Subcutaneous adipose tissue (tissue), 4 donors: ENCODE data around the gene FAM20B. TPM values are rescaled to one million over a fixed set of nuclear protein-coding genes. Genes with fewer than 3 reads are reported as not detected.

Experiments
- CTCF ChIP-seq: fragments of 450-650 bp; IDR thresholded peaks from one replicate; pipeline ENCODE4 v1.5.1; 2016; ENCODE audit warnings: low read depth, mild to moderate bottlenecking, control low read depth, antibody characterized with exemption, moderate library complexity
- total RNA-seq, 4 donors: library from RNA; depleted of rRNA; stranded (reverse); fragments of >200 nt; gene quantifications; one replicate each; pipeline ENCODE4 v1.1.0, GENCODE V29; 2016

The FAM20B gene
- total RNA-seq: 10 to 100 TPM; 20.6 to 44.2 (median 27.4) TPM

GRCh38 chr1:179025125-179025974 is at the start of gene FAM20B:
Gene FAM20B, plus strand, starts transcription at chr1:179025894. Its CDS starts 17,954 bp downstream, at chr1:179043848.
- TF ChIP-seq CTCF: no peak

- TF ChIP-seq CTCF: no peak
Observed at GRCh38 chr1:178976541-178976940, 49.2 kb upstream of the FAM20B start.

- TF ChIP-seq CTCF: no peak
Observed at GRCh38 chr1:178986204-178986603, 39.5 kb upstream of the FAM20B start.

GRCh38 chr1:178993559-178993958 is 32.1 kb upstream of the FAM20B start:
- TF ChIP-seq CTCF: no peak

GRCh38 chr1:178997428-178997827 is 28.3 kb upstream of the FAM20B start:
- TF ChIP-seq CTCF: no peak

- no peak for TF ChIP-seq CTCF
Observed at GRCh38 chr1:178998295-178998694, 27.4 kb upstream of the FAM20B start.

- TF ChIP-seq CTCF: no peak
Observed at GRCh38 chr1:178999061-178999460, 26.6 kb upstream of the FAM20B start.
